CD4-positive, CD25-positive, alpha-beta regulatory T cell (primary cell): ENCODE results near the gene ZNF394. TPM values are rescaled to one million over a fixed set of nuclear protein-coding genes. Genes with fewer than 3 reads are reported as not detected.
A peak's percentile ranks its signal among the peaks of the same experiment; 100 is the strongest.

Experiments used
- ATAC-seq, 2 donors: fragments of 150-1000 bp; cut with Tn5 transposase; one replicate each; pipeline ENCODE4 v1.10.0; 2021; ENCODE audit warnings: low read depth in 2 of 2, moderate number of reproducible peaks in 2 of 2, moderate library complexity in 1 of 2
- DNase-seq, 3 donors: peaks; one replicate each; pipeline versions ENCODE4 v3.0.0 to v3.0.0-alpha.2; 2012 to 2022; ENCODE audit warnings: mixed read lengths in 1 of 3
- H3K27ac ChIP-seq: one replicate; pipeline ENCODE4 v1.7.0; 2013; ENCODE audit warnings: mild to moderate bottlenecking, low read length; ENCODE audit not compliant: insufficient read depth, poor library complexity, severe bottlenecking
- H3K27me3 ChIP-seq: one replicate; pipeline ENCODE4 v1.7.0; 2013; ENCODE audit warnings: low read length; ENCODE audit not compliant: control insufficient read depth, insufficient read depth
- H3K36me3 ChIP-seq: one replicate; pipeline ENCODE4 v1.7.0; 2013; ENCODE audit warnings: mild to moderate bottlenecking, low read length, moderate library complexity; ENCODE audit not compliant: control insufficient read depth, insufficient read depth
- H3K4me1 ChIP-seq: 2 replicates; pipeline ENCODE4 v1.7.0; 2013; ENCODE audit warnings: mild to moderate bottlenecking, low read length; ENCODE audit not compliant: insufficient read depth, control insufficient read depth, poor library complexity, severe bottlenecking
- H3K4me3 ChIP-seq: one replicate; pipeline ENCODE4 v1.7.0; 2013; ENCODE audit warnings: low read depth, mild to moderate bottlenecking, low read length, moderate library complexity
- H3K9me3 ChIP-seq, 2 experiments: 1 replicate in 1 of 2; 2 replicates in 1 of 2; pipeline ENCODE4 v1.7.0; 2013; ENCODE audit warnings: low read length in 2 of 2, mild to moderate bottlenecking in 1 of 2, moderate library complexity in 1 of 2; ENCODE audit not compliant: control insufficient read depth in 2 of 2
- H3K27ac Mint-ChIP-seq, 3 donors: one replicate each; pipeline ENCODE4 v1.8.0; 2020 to 2022; ENCODE audit warnings: mild to moderate bottlenecking in 3 of 3, mixed read lengths in 3 of 3, moderate library complexity in 2 of 3
- H3K27me3 Mint-ChIP-seq: one replicate; pipeline ENCODE4 v1.8.0; 2022; ENCODE audit warnings: mild to moderate bottlenecking, mixed read lengths
- H3K36me3 Mint-ChIP-seq: one replicate; pipeline ENCODE4 v1.8.0; 2020; ENCODE audit warnings: mixed read lengths
- H3K4me1 Mint-ChIP-seq, 4 donors: one replicate each; pipeline ENCODE4 v1.8.0; 2020 to 2022; ENCODE audit warnings: mixed read lengths in 4 of 4, mild to moderate bottlenecking in 1 of 4
- H3K4me3 Mint-ChIP-seq, 4 donors: one replicate each; pipeline ENCODE4 v1.8.0; 2020 to 2022; ENCODE audit warnings: mild to moderate bottlenecking in 4 of 4, mixed read lengths in 4 of 4, moderate library complexity in 3 of 4
- H3K9me3 Mint-ChIP-seq, 7 donors: one replicate each; pipeline ENCODE4 v1.8.0; 2020 to 2022; ENCODE audit warnings: mixed read lengths in 7 of 7, mild to moderate bottlenecking in 3 of 7, moderate library complexity in 2 of 7
- polyA plus RNA-seq, 4 donors: library from polyadenylated mRNA; unstranded; fragments of 300-500 nt; fragmentation: Illumina TruSeq; gene quantifications; one replicate each; pipeline ENCODE4 v1.2.3, GENCODE V29; 2021
- total RNA-seq: library from RNA; stranded (reverse); gene quantifications from one replicate; pipeline ENCODE4 v1.2.3, GENCODE V29; 2022

The ZNF394 gene
- total and polyA plus RNA-seq, 5 donors from 2014 or later = 53.9 to 224 (median 70.7) TPM

- ATAC-seq (no peak), DNase-seq (no peak)
- H3K27me3 Mint-ChIP-seq = peaks cover 4% of the 10 kb centered on the region
- peaks cover 10 to 29% (median 16%) of the 10 kb centered on the region in 4 donors for H3K4me1 Mint-ChIP-seq
- H3K36me3 Mint-ChIP-seq = peaks cover 52% of the 10 kb centered on the region
- H3K27ac Mint-ChIP-seq = no peak overlapping the region
- Histone ChIP-seq H3K36me3 (peaks cover 60% of the 10 kb centered on the region), H3K4me3 (no peak overlapping the region), H3K27ac (no peak overlapping the region), H3K9me3 (peaks cover 17 to 22% of the 10 kb centered on the region in 2 experiments), H3K27me3 (no peaks in the 10 kb centered on the region), H3K4me1 (peaks cover 17% of the 10 kb centered on the region)
- peaks cover 0 to 18% (median 5%) of the 10 kb centered on the region in 7 donors for H3K9me3 Mint-ChIP-seq
- peak overlapping the region in 1 of 4 donors; percentile 38 for H3K4me3 Mint-ChIP-seq
Measured at GRCh38 chr7:99493823-99494222, 6.3 kb downstream of the ZNF394 start.

GRCh38 chr7:99490878-99491277 is 9.2 kb downstream of the ZNF394 start:
- peaks cover 0 to 18% (median 5%) of the 10 kb centered on the region in 7 donors for H3K9me3 Mint-ChIP-seq
- peaks cover 4 to 12% (median 8%) of the 10 kb centered on the region in 4 donors for H3K4me1 Mint-ChIP-seq
- ATAC-seq (no peak), DNase-seq (no peak)
- no peaks in the 10 kb centered on the region for H3K27me3 ChIP-seq
- peaks cover 40% of the 10 kb centered on the region for H3K36me3 Mint-ChIP-seq
- no peak overlapping the region for H3K27ac ChIP-seq
- H3K36me3 ChIP-seq = peaks cover 41% of the 10 kb centered on the region
- H3K27me3 Mint-ChIP-seq = peaks cover 4% of the 10 kb centered on the region
- H3K4me3 Mint-ChIP-seq = peak overlapping the region in 1 of 4 donors; percentile 14
- H3K27ac Mint-ChIP-seq = no peak overlapping the region
- H3K4me3 ChIP-seq = no peak overlapping the region
- H3K4me1 ChIP-seq = no peaks in the 10 kb centered on the region
- H3K9me3 ChIP-seq = peaks cover 17 to 22% of the 10 kb centered on the region in 2 experiments

- Histone ChIP-seq H3K27ac (no peak overlapping the region), H3K4me1 (no peaks in the 10 kb centered on the region), H3K4me3 (no peak overlapping the region), H3K36me3 (peaks cover 29% of the 10 kb centered on the region), H3K27me3 (no peaks in the 10 kb centered on the region), H3K9me3 (peaks cover 13 to 16% of the 10 kb centered on the region in 2 experiments)
- Mint-ChIP-seq H3K36me3 (peaks cover 45% of the 10 kb centered on the region), H3K4me1 (peaks cover 4 to 14% (median 8%) of the 10 kb centered on the region in 4 donors), H3K27ac (no peak overlapping the region), H3K9me3 (peaks cover 0 to 16% (median 3%) of the 10 kb centered on the region in 7 donors), H3K4me3 (no peak overlapping the region), H3K27me3 (peaks cover under 1% of the 10 kb centered on the region)
- no peak for DNase-seq
- no peak for ATAC-seq
Measured at GRCh38 chr7:99489235-99489634, 10.8 kb downstream of the ZNF394 start.

GRCh38 chr7:99485094-99485493 is 15.0 kb downstream of the ZNF394 start:
- Histone ChIP-seq H3K27me3 (no peaks in the 10 kb centered on the region), H3K27ac (no peak overlapping the region), H3K4me3 (no peak overlapping the region), H3K4me1 (no peaks in the 10 kb centered on the region), H3K9me3 (no peaks in the 10 kb centered on the region), H3K36me3 (peaks cover 18% of the 10 kb centered on the region)
- H3K4me1 Mint-ChIP-seq = peaks cover 0 to 9% (median 5%) of the 10 kb centered on the region in 4 donors
- DNase-seq (no peak), ATAC-seq (no peak)
- H3K27ac Mint-ChIP-seq = peak overlapping the region in 2 of 3 donors; percentile 6 to 60
- H3K36me3 Mint-ChIP-seq = peaks cover 23% of the 10 kb centered on the region
- H3K4me3 Mint-ChIP-seq = no peak overlapping the region
- H3K9me3 Mint-ChIP-seq = peaks cover 0 to 1% (median 0%) of the 10 kb centered on the region in 7 donors
- H3K27me3 Mint-ChIP-seq = no peaks in the 10 kb centered on the region

GRCh38 chr7:99478464-99479440 is 21.3 kb downstream of the ZNF394 start:
- Histone ChIP-seq H3K9me3 (no peaks in the 10 kb centered on the region), H3K27me3 (no peaks in the 10 kb centered on the region), H3K27ac (no peak overlapping the region), H3K4me1 (peaks cover 13% of the 10 kb centered on the region), H3K4me3 (no peak overlapping the region), H3K36me3 (peaks cover 5% of the 10 kb centered on the region)
- peaks cover 5 to 42% (median 19%) of the 10 kb centered on the region in 4 donors for H3K4me1 Mint-ChIP-seq
- no peak for DNase-seq
- H3K27ac Mint-ChIP-seq = peak overlapping the region; percentile 52 to 81 (median 76)
- H3K36me3 Mint-ChIP-seq = peaks cover 8% of the 10 kb centered on the region
- peaks cover 0 to 1% (median 0%) of the 10 kb centered on the region in 7 donors for H3K9me3 Mint-ChIP-seq
- H3K27me3 Mint-ChIP-seq = no peaks in the 10 kb centered on the region
- ATAC-seq = no peak
- H3K4me3 Mint-ChIP-seq = peak overlapping the region in 2 of 4 donors; percentile 52 to 67

- peak overlapping the region in 2 of 4 donors; percentile 42 to 53 for H3K4me3 Mint-ChIP-seq
- H3K27ac ChIP-seq = no peak overlapping the region
- DNase-seq (no peak), ATAC-seq (no peak)
- H3K27me3 Mint-ChIP-seq = peaks cover 9% of the 10 kb centered on the region
- no peaks in the 10 kb centered on the region for H3K27me3 ChIP-seq
- peaks cover 0 to 1% (median 0%) of the 10 kb centered on the region in 7 donors for H3K9me3 Mint-ChIP-seq
- H3K4me3 ChIP-seq = no peak overlapping the region
- H3K27ac Mint-ChIP-seq = peak overlapping the region in 1 of 3 donors; percentile 2
- no peaks in the 10 kb centered on the region for H3K9me3 ChIP-seq
- H3K36me3 Mint-ChIP-seq = peaks cover 10% of the 10 kb centered on the region
- peaks cover 31% of the 10 kb centered on the region for H3K4me1 ChIP-seq
- H3K4me1 Mint-ChIP-seq = peaks cover 8 to 61% (median 32%) of the 10 kb centered on the region in 4 donors
- no peaks in the 10 kb centered on the region for H3K36me3 ChIP-seq
Measured at GRCh38 chr7:99476107-99476506, 24.0 kb downstream of the ZNF394 start.

GRCh38 chr7:99473315-99473596 is 26.8 kb downstream of the ZNF394 start:
- ATAC-seq = no peak
- Histone ChIP-seq H3K27ac (peak overlapping the region; percentile 81), H3K4me1 (peaks cover 22% of the 10 kb centered on the region), H3K9me3 (no peaks in the 10 kb centered on the region), H3K4me3 (peak overlapping the region; percentile 89), H3K27me3 (no peaks in the 10 kb centered on the region), H3K36me3 (no peaks in the 10 kb centered on the region)
- peaks cover 10% of the 10 kb centered on the region for H3K36me3 Mint-ChIP-seq
- peak overlapping the region; percentile 95 to 100 (median 97) for H3K4me3 Mint-ChIP-seq
- peak overlapping the region in 2 of 3 donors; percentile 97 to 99 for H3K27ac Mint-ChIP-seq
- peaks cover 24% of the 10 kb centered on the region for H3K27me3 Mint-ChIP-seq
- DNase-seq = peak in 1 of 3 donors; percentile 52
- H3K4me1 Mint-ChIP-seq = peaks cover 8 to 52% (median 35%) of the 10 kb centered on the region in 4 donors
- H3K9me3 Mint-ChIP-seq = peaks cover 0 to 2% (median 0%) of the 10 kb centered on the region in 7 donors
